HEK293T (cell line): ENCODE measurements around the gene AKAP9.

Experiments
- ARNT ChIP-seq: fragments of 450-650 bp; IDR thresholded peaks from 2 replicates; pipeline ENCODE4 v1.6.1; 2017; ENCODE audit warnings: mild to moderate bottlenecking
- BHLHE40 ChIP-seq: fragments of 450-650 bp; IDR thresholded peaks from 2 replicates; pipeline ENCODE4 v1.6.1; 2016; ENCODE audit warnings: mild to moderate bottlenecking, moderate library complexity, borderline replicate concordance
- ELF4 ChIP-seq: fragments of 450-650 bp; IDR thresholded peaks from 2 replicates; pipeline ENCODE4 v1.6.1; 2017; ENCODE audit warnings: antibody characterized with exemption
- FOXM1 ChIP-seq: fragments of 450-650 bp; IDR thresholded peaks from 2 replicates; pipeline ENCODE4 v1.6.1; 2017; ENCODE audit warnings: mild to moderate bottlenecking, borderline replicate concordance
- HDGF ChIP-seq: fragments of 450-650 bp; IDR thresholded peaks from 2 replicates; pipeline ENCODE4 v1.6.1; 2017; ENCODE audit warnings: antibody characterized with exemption, borderline replicate concordance
- L3MBTL2 ChIP-seq: fragments of 450-650 bp; conservative IDR thresholded peaks from 2 replicates; pipeline ENCODE4 v1.6.1; 2016; ENCODE audit warnings: mild to moderate bottlenecking
- TARDBP ChIP-seq: fragments of 450-650 bp; IDR thresholded peaks from 2 replicates; pipeline ENCODE4 v1.6.1; 2016

DNA sequence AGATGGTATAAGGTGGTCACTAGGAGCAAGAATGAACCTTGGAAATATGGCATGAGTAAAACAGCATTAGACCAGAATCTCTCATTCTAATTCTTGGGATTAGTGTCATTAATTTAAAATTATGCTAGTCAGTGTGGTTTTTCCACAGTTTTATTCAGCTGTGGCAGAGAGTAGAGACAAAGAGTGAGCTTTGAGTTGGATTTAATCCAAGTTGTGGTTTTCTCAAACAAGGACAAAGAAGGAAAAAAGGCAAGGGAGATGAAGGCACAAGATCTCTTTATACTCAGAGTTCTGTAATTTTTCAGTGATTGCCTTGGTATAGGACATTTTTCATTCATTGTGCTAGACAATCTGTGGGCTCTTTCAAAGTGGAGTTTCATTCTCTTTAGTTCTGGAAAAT, 28.2 kb upstream of the AKAP9 start:
- TF ChIP-seq FOXM1 (no peak), BHLHE40 (no peak), HDGF (no peak), ARNT (no peak), L3MBTL2 (no peak), TARDBP (no peak), ELF4 (no peak)
